SK-N-SH (cell line): ENCODE data around the gene ATP13A3. TPM values are rescaled to one million over a fixed set of nuclear protein-coding genes. Genes with fewer than 3 reads are reported as not detected.

Experiments
- CTCF ChIA-PET: fragments of 300-600, 350-600 bp; formaldehyde crosslinking; extraction: SDS; loops from one replicate; lab custom pipeline; 2021; lab: Yijun Ruan, JAX
- POLR2A ChIA-PET: fragments of 350-600 bp; sonication (Branson Sonifier 250); formaldehyde crosslinking; extraction: SDS; loops from one replicate; lab custom pipeline; 2020; ENCODE audit warnings: antibody characterized with exemption, inconsistent platforms; lab: Yijun Ruan, JAX
- DNase-seq: peaks from one replicate; pipeline ENCODE4 v3.0.0; 2012
- H2AFZ ChIP-seq: fragments of 200-600 bp; sonication (generic); 2 replicates; pipeline ENCODE4 v1.8.1; 2016; ENCODE audit warnings: antibody characterized with exemption, mild to moderate bottlenecking, low read depth
- H3F3A ChIP-seq: fragments of 200-600 bp; sonication (generic); replicated peaks from 2 replicates; pipeline ENCODE3; 2016; ENCODE audit warnings: antibody characterized with exemption, mild to moderate bottlenecking; ENCODE audit not compliant: insufficient read depth
- H3K27ac ChIP-seq, 2 experiments: fragments of 200-500 bp in 1 of 2; fragments of 200-600 bp in 1 of 2; sonication (Bioruptor generic) in 1 of 2; sonication (generic), shearing (Covaris generic) in 1 of 2; 2 replicates each; pipeline versions ENCODE4 v1.5.1 to v1.6.1; 2014 to 2016; ENCODE audit warnings: low read depth in 2 of 2, inconsistent platforms in 1 of 2, low read length in 1 of 2, mild to moderate bottlenecking in 1 of 2, mixed read lengths in 1 of 2
- H3K27me3 ChIP-seq: fragments of 200-600 bp; sonication (generic), shearing (Covaris generic); 2 replicates; pipeline ENCODE4 v1.6.1; 2016; ENCODE audit warnings: mixed run types; ENCODE audit not compliant: insufficient read depth
- H3K36me3 ChIP-seq, 2 experiments: fragments of 200-500 bp in 1 of 2; fragments of 200-600 bp in 1 of 2; sonication (Bioruptor generic) in 1 of 2; sonication (generic) in 1 of 2; replicated peaks in 1 of 2; 2 replicates each; pipeline versions ENCODE3 to v1.5.1; 2014 to 2016; ENCODE audit warnings: low read length in 1 of 2, mild to moderate bottlenecking in 1 of 2; ENCODE audit not compliant: insufficient read depth in 2 of 2, control insufficient read depth in 1 of 2
- H3K4me1 ChIP-seq, 2 experiments: fragments of 200-500 bp in 1 of 2; fragments of 200-600 bp in 1 of 2; sonication (Bioruptor generic) in 1 of 2; sonication (generic), shearing (Covaris generic) in 1 of 2; 2 replicates each; pipeline versions ENCODE4 v1.5.1 to v1.6.1; 2014 to 2016; ENCODE audit warnings: low read depth in 1 of 2, low read length in 1 of 2, mixed run types in 1 of 2; ENCODE audit not compliant: insufficient read depth in 2 of 2, control insufficient read depth in 1 of 2
- H3K4me2 ChIP-seq: fragments of 200-600 bp; sonication (generic), shearing (Covaris generic); 2 replicates; pipeline ENCODE4 v1.6.1; 2017; ENCODE audit warnings: mixed run types
- H3K4me3 ChIP-seq, 2 experiments: fragments of 200-500 bp in 1 of 2; fragments of 200-600 bp in 1 of 2; sonication (Bioruptor generic) in 1 of 2; sonication (generic), shearing (Covaris generic) in 1 of 2; 2 replicates each; pipeline versions ENCODE4 v1.5.1 to v1.8.1; 2014 to 2016; ENCODE audit warnings: low read depth in 2 of 2, inconsistent platforms in 1 of 2, low read length in 1 of 2, mild to moderate bottlenecking in 1 of 2, mixed read lengths in 1 of 2, moderate library complexity in 1 of 2
- H3K79me2 ChIP-seq: fragments of 200-600 bp; sonication (generic); 2 replicates; pipeline ENCODE4 v1.8.1; 2017; ENCODE audit warnings: mild to moderate bottlenecking; ENCODE audit not compliant: insufficient read depth
- H3K9ac ChIP-seq: fragments of 200-600 bp; sonication (generic); 2 replicates; pipeline ENCODE4 v1.6.1; 2017; ENCODE audit warnings: mixed run types
- H3K9me2 ChIP-seq: fragments of 200-600 bp; sonication (generic); 2 replicates; pipeline ENCODE4 v1.6.1; 2017; ENCODE audit warnings: mixed run types
- H3K9me3 ChIP-seq: fragments of 200-600 bp; sonication (generic); 2 replicates; pipeline ENCODE4 v1.6.1; 2017; ENCODE audit warnings: mixed run types, mild to moderate bottlenecking, moderate library complexity
- H4K20me1 ChIP-seq: fragments of 200-600 bp; sonication (generic); 2 replicates; pipeline ENCODE4 v1.6.1; 2017; ENCODE audit warnings: mild to moderate bottlenecking, mixed run types; ENCODE audit not compliant: insufficient read depth
- ELF1 ChIP-seq: IDR thresholded peaks from 2 replicates; pipeline ENCODE4 v1.4.0; 2012
- FOXM1 ChIP-seq: IDR thresholded peaks from 2 replicates; pipeline ENCODE4 v1.4.0; 2012; ENCODE audit warnings: low read depth, mild to moderate bottlenecking
- GABPA ChIP-seq: IDR thresholded peaks from 2 replicates; pipeline ENCODE4 v1.4.0; 2012; ENCODE audit warnings: low read depth, mild to moderate bottlenecking
- MAX ChIP-seq: IDR thresholded peaks from 2 replicates; pipeline ENCODE4 v1.4.0; 2012; ENCODE audit warnings: low read depth
- NFIC ChIP-seq: IDR thresholded peaks from 2 replicates; pipeline ENCODE4 v1.4.0; 2012; ENCODE audit warnings: borderline replicate concordance
- NRF1 ChIP-seq: IDR thresholded peaks from 2 replicates; pipeline ENCODE4 v1.6.1; 2012; ENCODE audit warnings: low read depth, mild to moderate bottlenecking, low read length
- RAD21 ChIP-seq: IDR thresholded peaks from 2 replicates; pipeline ENCODE4 v1.6.1; 2012; ENCODE audit warnings: mild to moderate bottlenecking, low read length
- REST ChIP-seq: IDR thresholded peaks from 2 replicates; pipeline ENCODE4 v1.6.1; 2012; ENCODE audit warnings: mild to moderate bottlenecking, low read depth, low read length, moderate library complexity
- RXRA ChIP-seq: IDR thresholded peaks from 2 replicates; pipeline ENCODE4 v1.4.0; 2012; ENCODE audit warnings: low read depth, mild to moderate bottlenecking, borderline replicate concordance
- TCF12 ChIP-seq: IDR thresholded peaks from 2 replicates; pipeline ENCODE4 v1.4.0; 2012
- USF1 ChIP-seq: IDR thresholded peaks from 2 replicates; pipeline ENCODE4 v1.4.0; 2012; ENCODE audit warnings: low read depth, borderline replicate concordance
- YY1 ChIP-seq: IDR thresholded peaks from 2 replicates; pipeline ENCODE4 v1.4.0; 2012; ENCODE audit warnings: low read depth, mild to moderate bottlenecking
- WGBS: methylation state at CpG from one replicate; pipeline ENCODE4 v1.1.6; 2017; ENCODE audit warnings: low lambda C conversion rate; 5-methylcytosine and 5-hydroxymethylcytosine counted together
- polyA plus RNA-seq, 3 experiments: library from polyadenylated mRNA; depleted of rRNA; stranded (reverse); fragments of >200 nt; gene quantifications; 2 replicates each; pipeline ENCODE4 v1.2.3, GENCODE V29; 2012
- TF ChIP-seq, protein P1 (sequence below): fragments of 150-350 bp; IDR thresholded peaks from 2 replicates; pipeline ENCODE4 v1.6.1; 2017; ENCODE audit warnings: antibody characterized with exemption, low read length, low read depth, borderline replicate concordance

The ATP13A3 gene
- polyA plus RNA-seq, 1 of the 3 experiments (the other 2 are of a cell fraction): 48.2 TPM

GRCh38 chr3:194407423-194407822 lies 79.4 kb downstream of the ATP13A3 start:
- Histone ChIP-seq H3K9ac (no peak overlapping the region), H3K27ac (0 out of 4 replicates have a peak overlapping the region, but pooled peaks of 1 of the 2 experiments have one; percentile 12), H3K27me3 (no peaks in the 10 kb centered on the region), H4K20me1 (peaks cover 6% of the 10 kb centered on the region; the same call in 1 of the 2 replicates), H3K4me3 (no peak overlapping the region), H3K9me2 (no peaks in the 10 kb centered on the region), H3K79me2 (peaks cover 3% of the 10 kb centered on the region; the same call in 1 of the 2 replicates), H3F3A (peaks cover 58% of the 10 kb centered on the region), H3K36me3 (peaks cover 63 to 77% of the 10 kb centered on the region in 2 experiments), H3K4me1 (no peaks in the 10 kb centered on the region), H3K4me2 (no peak overlapping the region), H2AFZ (no peak overlapping the region), H3K9me3 (no peaks in the 10 kb centered on the region)
- 77% methylated on average over 7 of the region's 7 CpGs for whole genome bisulfite sequencing
- ChIA-PET CTCF (interaction anchor here (0.6 to 11.2 kb wide), 7 partner anchors 13 to 70 kb away, joined by 3 to 326 read pairs (median 3); partner anchors contain the start of gene CPN2), POLR2A (interaction anchor here (0.8 kb wide), 1 partner anchor 73 kb away, joined by 6 read pairs; no protein-coding TSS in a partner anchor)
- no peak for TF ChIP-seq GABPA
- TF ChIP-seq RXRA: no peak
- TF ChIP-seq USF1: no peak
- TF ChIP-seq NRF1: no peak
- no peak for TF ChIP-seq REST
- TF ChIP-seq, protein P1, sequence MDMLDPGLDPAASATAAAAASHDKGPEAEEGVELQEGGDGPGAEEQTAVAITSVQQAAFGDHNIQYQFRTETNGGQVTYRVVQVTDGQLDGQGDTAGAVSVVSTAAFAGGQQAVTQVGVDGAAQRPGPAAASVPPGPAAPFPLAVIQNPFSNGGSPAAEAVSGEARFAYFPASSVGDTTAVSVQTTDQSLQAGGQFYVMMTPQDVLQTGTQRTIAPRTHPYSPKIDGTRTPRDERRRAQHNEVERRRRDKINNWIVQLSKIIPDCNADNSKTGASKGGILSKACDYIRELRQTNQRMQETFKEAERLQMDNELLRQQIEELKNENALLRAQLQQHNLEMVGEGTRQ: no peak
- TF ChIP-seq NFIC: no peak
- no peak for TF ChIP-seq FOXM1
- TF ChIP-seq RAD21: no peak
- no peak for TF ChIP-seq ELF1
- TF ChIP-seq MAX: no peak
- TF ChIP-seq YY1: no peak
- TF ChIP-seq TCF12: no peak
- DNase-seq: no peak
